H9 (cell line): ENCODE results near the gene GANAB. TPM values are rescaled to one million over a fixed set of nuclear protein-coding genes. Genes with fewer than 3 reads are reported as not detected.
A peak's percentile ranks its signal among the peaks of the same experiment; 100 is the strongest.

Experiments used
- DNase-seq: peaks from one replicate; pipeline ENCODE4 v3.0.0-alpha.2; 2017
- H2AFZ ChIP-seq: one replicate; pipeline ENCODE4 v1.6.1; 2013; ENCODE audit warnings: mild to moderate bottlenecking, low read length, control low read depth, moderate library complexity
- H2AK5ac ChIP-seq: 2 replicates; pipeline ENCODE4 v1.6.1; 2013; ENCODE audit warnings: low read length, control low read depth, mixed read lengths; ENCODE audit not compliant: insufficient read length
- H2BK120ac ChIP-seq: one replicate; pipeline ENCODE4 v1.6.1; 2013; ENCODE audit warnings: low read depth, mild to moderate bottlenecking, low read length, control low read depth, inconsistent platforms; ENCODE audit not compliant: poor library complexity, severe bottlenecking
- H2BK12ac ChIP-seq: 2 replicates; pipeline ENCODE4 v1.6.1; 2013; ENCODE audit warnings: low read length, control low read depth, mixed read lengths, low read depth; ENCODE audit not compliant: insufficient read length
- H2BK15ac ChIP-seq: 2 replicates; pipeline ENCODE4 v1.6.1; 2013; ENCODE audit warnings: low read depth, low read length, control low read depth
- H2BK20ac ChIP-seq: one replicate; pipeline ENCODE4 v1.6.1; 2013; ENCODE audit warnings: low read depth, mild to moderate bottlenecking, low read length, control low read depth, inconsistent platforms; ENCODE audit not compliant: poor library complexity, severe bottlenecking
- H2BK5ac ChIP-seq: 2 replicates; pipeline ENCODE4 v1.6.1; 2013; ENCODE audit warnings: low read length, control low read depth, mixed read lengths; ENCODE audit not compliant: insufficient read length
- H3K14ac ChIP-seq: 2 replicates; pipeline ENCODE4 v1.6.1; 2013; ENCODE audit warnings: low read length, control low read depth; ENCODE audit not compliant: insufficient read depth
- H3K18ac ChIP-seq: 2 replicates; pipeline ENCODE4 v1.6.1; 2013; ENCODE audit warnings: low read depth, mild to moderate bottlenecking, mixed read lengths, low read length, control low read depth; ENCODE audit not compliant: insufficient read length
- H3K23ac ChIP-seq: 2 replicates; pipeline ENCODE4 v1.6.1; 2013; ENCODE audit warnings: low read length, control low read depth, mixed read lengths, low read depth; ENCODE audit not compliant: insufficient read length
- H3K23me2 ChIP-seq: 2 replicates; pipeline ENCODE4 v1.6.1; 2013; ENCODE audit warnings: low read depth, mild to moderate bottlenecking, mixed read lengths, low read length, control low read depth; ENCODE audit not compliant: insufficient read length, poor library complexity, severe bottlenecking
- H3K27ac ChIP-seq: 2 replicates; pipeline ENCODE4 v1.5.1; 2013; ENCODE audit warnings: low read length, control low read depth, mixed read lengths, low read depth; ENCODE audit not compliant: insufficient read length
- H3K27me3 ChIP-seq: 2 replicates; pipeline ENCODE4 v1.6.1; 2013; ENCODE audit warnings: low read length, control low read depth, inconsistent platforms; ENCODE audit not compliant: insufficient read depth
- H3K4ac ChIP-seq: 2 replicates; pipeline ENCODE4 v1.6.1; 2013; ENCODE audit warnings: low read depth, mild to moderate bottlenecking, control low read depth, inconsistent platforms, low read length, moderate library complexity
- H3K4me1 ChIP-seq: 2 replicates; pipeline ENCODE4 v1.6.1; 2013; ENCODE audit warnings: low read length, control low read depth, inconsistent platforms; ENCODE audit not compliant: insufficient read depth
- H3K4me2 ChIP-seq: 2 replicates; pipeline ENCODE4 v1.6.1; 2013; ENCODE audit warnings: low read length, control low read depth, mixed read lengths; ENCODE audit not compliant: insufficient read length, insufficient read depth
- H3K56ac ChIP-seq: 2 replicates; pipeline ENCODE4 v1.6.1; 2013; ENCODE audit warnings: low read depth, mild to moderate bottlenecking, mixed read lengths, low read length, control low read depth; ENCODE audit not compliant: insufficient read length
- H3K79me1 ChIP-seq: 2 replicates; pipeline ENCODE4 v1.6.1; 2013; ENCODE audit warnings: low read depth, mild to moderate bottlenecking, moderate library complexity, low read length, control low read depth, inconsistent platforms; ENCODE audit not compliant: insufficient read depth, poor library complexity, severe bottlenecking
- H3K79me2 ChIP-seq: 2 replicates; pipeline ENCODE4 v1.6.1; 2013; ENCODE audit warnings: low read length, control low read depth, inconsistent platforms; ENCODE audit not compliant: insufficient read depth
- H3K9ac ChIP-seq: 2 replicates; pipeline ENCODE4 v1.6.1; 2013; ENCODE audit warnings: low read length, control low read depth, mixed read lengths; ENCODE audit not compliant: insufficient read length; ENCODE audit errors: extremely low read depth
- H3K9me3 ChIP-seq: one replicate; pipeline ENCODE4 v1.6.1; 2013; ENCODE audit warnings: low read depth, low read length, inconsistent platforms; ENCODE audit not compliant: control insufficient read depth
- H3T11ph ChIP-seq: one replicate; pipeline ENCODE4 v1.6.1; 2013; ENCODE audit warnings: mild to moderate bottlenecking, low read length, control low read depth, inconsistent platforms
- H4K20me1 ChIP-seq: one replicate; pipeline ENCODE4 v1.6.1; 2013; ENCODE audit not compliant: control insufficient read depth, insufficient read length, insufficient read depth
- H4K5ac ChIP-seq: 2 replicates; pipeline ENCODE4 v1.6.1; 2013; ENCODE audit warnings: low read depth, mild to moderate bottlenecking, mixed read lengths, low read length, control low read depth; ENCODE audit not compliant: insufficient read length
- H4K8ac ChIP-seq: replicated peaks from 2 replicates; pipeline ENCODE4 v1.6.1; 2013; ENCODE audit warnings: low read length, control low read depth, mixed read lengths, low read depth; ENCODE audit not compliant: insufficient read length
- H4K91ac ChIP-seq: 2 replicates; pipeline ENCODE4 v1.6.1; 2013; ENCODE audit warnings: low read depth, mild to moderate bottlenecking, moderate library complexity, mixed read lengths, low read length, control low read depth; ENCODE audit not compliant: insufficient read length
- H3K27ac Mint-ChIP-seq, 3 experiments: 2 replicates in 2 of 3; 3 replicates in 1 of 3; pipeline ENCODE4 v1.8.0; 2020 to 2021; ENCODE audit warnings: mixed read lengths in 3 of 3, mild to moderate bottlenecking in 1 of 3, moderate library complexity in 1 of 3
- H3K27me3 Mint-ChIP-seq: 2 replicates; pipeline ENCODE4 v1.8.0; 2021; ENCODE audit warnings: low read depth, mild to moderate bottlenecking, moderate library complexity, mixed read lengths
- H3K36me3 Mint-ChIP-seq, 3 experiments: 2 replicates in 2 of 3; 3 replicates in 1 of 3; pipeline ENCODE4 v1.8.0; 2020 to 2021; ENCODE audit warnings: low read depth in 3 of 3, mixed read lengths in 3 of 3; ENCODE audit not compliant: insufficient read depth in 1 of 3
- H3K4me1 Mint-ChIP-seq, 2 experiments: 2 replicates each; pipeline ENCODE4 v1.8.0; 2020; ENCODE audit warnings: mixed read lengths in 2 of 2
- H3K4me3 Mint-ChIP-seq, 2 experiments: 2 replicates in 1 of 2; 3 replicates in 1 of 2; pipeline ENCODE4 v1.8.0; 2020 to 2021; ENCODE audit warnings: mild to moderate bottlenecking in 2 of 2, mixed read lengths in 2 of 2, moderate library complexity in 1 of 2
- H3K9me3 Mint-ChIP-seq, 2 experiments: 2 replicates in 1 of 2; 3 replicates in 1 of 2; pipeline ENCODE4 v1.8.0; 2020; ENCODE audit warnings: mild to moderate bottlenecking in 2 of 2, mixed read lengths in 2 of 2, moderate library complexity in 1 of 2
- CTCF ChIP-seq: fragments of 200-600 bp; sonication (generic); conservative IDR thresholded peaks from 3 replicates; pipeline ENCODE4 v1.8.0; 2021; ENCODE audit warnings: antibody characterized with exemption, mild to moderate bottlenecking
- WGBS: extraction: QIAGEN DNeasy Blood & Tissue Kit; methylation state at CpG from one replicate; pipeline ENCODE4 v1.1.7; 2013; ENCODE audit warnings: missing lambda C conversion rate, low lambda C conversion rate, mixed read lengths; ENCODE audit not compliant: insufficient read length; ENCODE audit errors: extremely low coverage; 5-methylcytosine and 5-hydroxymethylcytosine counted together
- total RNA-seq: library from RNA; stranded (reverse); gene quantifications from 2 replicates; pipeline ENCODE4 v1.2.1, GENCODE V29; 2021

The GANAB gene
- total RNA-seq, 1 experiment from 2014 or later, result 387 TPM

DNA sequence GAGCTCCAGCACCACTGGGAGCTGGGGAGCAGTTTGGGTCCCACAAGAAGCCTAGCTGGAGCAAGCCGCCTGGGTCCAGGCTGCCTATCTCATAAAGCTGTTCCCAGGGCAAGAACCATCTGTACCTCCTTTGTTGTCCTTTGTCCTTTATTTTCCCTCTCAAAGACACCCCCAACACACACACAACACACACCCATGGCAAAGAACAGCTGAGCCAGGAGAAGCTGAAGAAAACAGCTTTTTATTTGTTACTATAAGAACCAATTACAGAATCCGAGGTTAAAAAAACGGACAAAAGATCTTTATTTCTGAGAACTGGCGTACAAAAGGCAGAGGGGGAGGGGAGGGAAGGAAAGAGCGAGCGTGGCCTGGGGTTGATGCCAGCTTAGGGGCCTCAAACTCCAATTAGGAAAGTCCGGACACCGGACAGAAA lies 53.4 kb downstream of the GANAB start:
- no peak overlapping the region for H4K91ac ChIP-seq
- H3K27ac Mint-ChIP-seq, result peak overlapping the region in 2 of 3 experiments; percentile 9 to 75; a peak in 2 of 7 replicates
- H3K27ac ChIP-seq, result no peak overlapping the region

More for the DNA sequence above, 53.4 kb downstream of the GANAB start:
- no peak for TF ChIP-seq CTCF
- H3K36me3 Mint-ChIP-seq, result peaks cover 35 to 66% (median 61%) of the 10 kb centered on the region in 3 experiments
- Histone ChIP-seq H2BK5ac (no peak overlapping the region), H3K4ac (no peak overlapping the region), H2BK120ac (no peak overlapping the region), H4K5ac (no peak overlapping the region), H3K23ac (no peak overlapping the region), H3K79me1 (no peaks in the 10 kb centered on the region), H4K8ac (no peak overlapping the region), H3K9me3 (no peaks in the 10 kb centered on the region), H3K27me3 (no peaks in the 10 kb centered on the region), H2AFZ (no peak overlapping the region), H3K9ac (no peak overlapping the region), H3K23me2 (peaks cover 5% of the 10 kb centered on the region), H2AK5ac (no peak overlapping the region), H3T11ph (no peak overlapping the region), H3K56ac (no peak overlapping the region), H2BK20ac (no peak overlapping the region), H4K20me1 (no peaks in the 10 kb centered on the region), H2BK15ac (no peak overlapping the region), H3K4me1 (no peaks in the 10 kb centered on the region; the same call in 1 of the 2 replicates), H3K4me2 (no peak overlapping the region), H3K79me2 (no peaks in the 10 kb centered on the region), H3K18ac (no peak overlapping the region), H3K14ac (no peak overlapping the region), H2BK12ac (no peak overlapping the region)
- WGBS, result no CpG with 5 or more reads among the region's 8 CpGs
- no peaks in the 10 kb centered on the region for H3K9me3 Mint-ChIP-seq
- peaks cover 21 to 25% of the 10 kb centered on the region in 2 experiments for H3K4me1 Mint-ChIP-seq
- H3K27me3 Mint-ChIP-seq, result no peaks in the 10 kb centered on the region
- peak overlapping the region in 1 of 2 experiments; percentile 66; a peak in 3 of 5 replicates for H3K4me3 Mint-ChIP-seq
- DNase-seq, result no peak
